SK-N-SH treated with all-trans-retinoic acid at 6 μM for 48 hours (cell line): ENCODE measurements around the gene ARHGAP28.

ENCODE experiments used
- ATAC-seq: fragments of 200-7000 bp; cut with Tn5 transposase; 3 replicates; pipeline ENCODE4 v1.9.1; 2020; ENCODE audit warnings: mild to moderate bottlenecking, moderate library complexity
- ARNTL ChIP-seq: fragments of 450-650 bp; formaldehyde crosslinking; IDR thresholded peaks from 2 replicates; pipeline ENCODE4 v1.5.0; 2020; ENCODE audit warnings: low read depth, mild to moderate bottlenecking, moderate library complexity, borderline replicate concordance
- BACH2 ChIP-seq: fragments of 250-450 bp; sonication (Bioruptor Pico); IDR thresholded peaks from 2 replicates; pipeline ENCODE4 v1.9.0; 2021; ENCODE audit warnings: mild to moderate bottlenecking, borderline replicate concordance
- CREB5 ChIP-seq: fragments of 250-450 bp; sonication (Bioruptor Pico); IDR thresholded peaks from 2 replicates; pipeline ENCODE4 v1.5.1; 2020; ENCODE audit warnings: low read depth, mild to moderate bottlenecking, moderate library complexity
- CSDC2 ChIP-seq: fragments of 250-450 bp; sonication (Bioruptor Pico); IDR thresholded peaks from 2 replicates; pipeline ENCODE4 v1.5.0; 2020; ENCODE audit warnings: mild to moderate bottlenecking, moderate library complexity
- CSRNP3 ChIP-seq: fragments of 250-450 bp; sonication (Bioruptor Pico); IDR thresholded peaks from 2 replicates; pipeline ENCODE4 v1.5.1; 2021; ENCODE audit warnings: mild to moderate bottlenecking, moderate library complexity
- ESRRG ChIP-seq: fragments of 250-450 bp; sonication (Bioruptor Pico); IDR thresholded peaks from 2 replicates; pipeline ENCODE4 v1.6.1; 2021; ENCODE audit warnings: mild to moderate bottlenecking
- GLIS3 ChIP-seq: fragments of 250-450 bp; sonication (Bioruptor Pico); IDR thresholded peaks from 2 replicates; pipeline ENCODE4 v1.5.0; 2020; ENCODE audit warnings: mild to moderate bottlenecking, moderate library complexity
- ISL1 ChIP-seq: fragments of 250-450 bp; sonication (Bioruptor Pico); IDR thresholded peaks from 2 replicates; pipeline ENCODE4 v2.1.2; 2022; ENCODE audit warnings: mild to moderate bottlenecking, moderate library complexity
- PATZ1 ChIP-seq: fragments of 250-450 bp; sonication (Bioruptor Pico); IDR thresholded peaks from 2 replicates; pipeline ENCODE4 v1.8.0; 2020; ENCODE audit warnings: mild to moderate bottlenecking, moderate library complexity, borderline replicate concordance
- POU6F1 ChIP-seq: fragments of 250-450 bp; sonication (Bioruptor Pico); IDR thresholded peaks from 2 replicates; pipeline ENCODE4 v1.8.0; 2021; ENCODE audit warnings: low read depth, mild to moderate bottlenecking, moderate library complexity, borderline replicate concordance
- PPARA ChIP-seq: fragments of 250-450 bp; sonication (Bioruptor Pico); IDR thresholded peaks from 2 replicates; pipeline ENCODE4 v1.5.0; 2020; ENCODE audit warnings: mild to moderate bottlenecking, borderline replicate concordance
- RARB ChIP-seq: fragments of 250-450 bp; sonication (Bioruptor Pico); IDR thresholded peaks from 2 replicates; pipeline ENCODE4 v1.8.0; 2021; ENCODE audit warnings: mild to moderate bottlenecking, moderate library complexity
- SNAI2 ChIP-seq: fragments of 250-450 bp; sonication (Bioruptor Pico); IDR thresholded peaks from 2 replicates; pipeline ENCODE4 v1.5.0; 2020; ENCODE audit warnings: mild to moderate bottlenecking, moderate library complexity
- TCF4 ChIP-seq: fragments of 250-450 bp; sonication (Bioruptor Pico); IDR thresholded peaks from 2 replicates; pipeline ENCODE4 v1.8.0; 2021; ENCODE audit warnings: mild to moderate bottlenecking, moderate library complexity, borderline replicate concordance
- TOX ChIP-seq: fragments of 250-450 bp; sonication (Bioruptor Pico); IDR thresholded peaks from 2 replicates; pipeline ENCODE4 v1.8.0; 2021; ENCODE audit warnings: mild to moderate bottlenecking, moderate library complexity, borderline replicate concordance
- TSHZ2 ChIP-seq: fragments of 250-450 bp; sonication (Bioruptor Pico); IDR thresholded peaks from 2 replicates; pipeline ENCODE4 v1.5.0; 2020; ENCODE audit warnings: mild to moderate bottlenecking, moderate library complexity
- ZC3H10 ChIP-seq: fragments of 250-450 bp; sonication (Bioruptor Pico); IDR thresholded peaks from 2 replicates; pipeline ENCODE4 v1.5.1; 2021; ENCODE audit warnings: mild to moderate bottlenecking, moderate library complexity
- ZFP3 ChIP-seq: fragments of 250-450 bp; sonication (Bioruptor Pico); IDR thresholded peaks from 2 replicates; pipeline ENCODE4 v1.5.0; 2020; ENCODE audit warnings: mild to moderate bottlenecking, moderate library complexity
- ZFP30 ChIP-seq: fragments of 450-650 bp; formaldehyde crosslinking; IDR thresholded peaks from 2 replicates; pipeline ENCODE4 v1.5.0; 2022; ENCODE audit warnings: mild to moderate bottlenecking, moderate library complexity
- ZNF565 ChIP-seq: fragments of 450-650 bp; formaldehyde crosslinking; conservative IDR thresholded peaks from 2 replicates; pipeline ENCODE4 v1.5.0; 2020; ENCODE audit warnings: low read depth, mild to moderate bottlenecking, moderate library complexity
- ZNF70 ChIP-seq: fragments of 450-650 bp; formaldehyde crosslinking; IDR thresholded peaks from 2 replicates; pipeline ENCODE4 v1.5.0; 2020; ENCODE audit warnings: mild to moderate bottlenecking, moderate library complexity
- ZNF8 ChIP-seq: fragments of 450-650 bp; formaldehyde crosslinking; IDR thresholded peaks from 2 replicates; pipeline ENCODE4 v1.5.0; 2020; ENCODE audit warnings: mild to moderate bottlenecking, moderate library complexity

ARHGAP28 gene

GRCh38 chr18:6947338-6948030, 218.0 kb downstream of the ARHGAP28 start (continued):
- no peak for TF ChIP-seq POU6F1 (CRISPR knock-in tag)
- TF ChIP-seq ISL1 (CRISPR knock-in tag): no peak
- no peak for TF ChIP-seq ZC3H10 (CRISPR knock-in tag)
- TF ChIP-seq ZFP3 (CRISPR knock-in tag): no peak
- TF ChIP-seq PPARA (CRISPR knock-in tag): no peak
- no peak for TF ChIP-seq ARNTL (CRISPR knock-in tag)
- TF ChIP-seq ZNF565 (CRISPR knock-in tag): no peak
- TF ChIP-seq ZNF8 (CRISPR knock-in tag): no peak

GRCh38 chr18:6948281-6949055, 219.0 kb downstream of the ARHGAP28 start:
- ATAC-seq: no peak
- TF ChIP-seq PATZ1 (CRISPR knock-in tag): no peak

- TF ChIP-seq TSHZ2 (no peak), PPARA (CRISPR knock-in tag) (no peak), CSRNP3 (no peak), ZC3H10 (CRISPR knock-in tag) (no peak), CSDC2 (CRISPR knock-in tag) (no peak), ESRRG (CRISPR knock-in tag) (no peak), BACH2 (CRISPR knock-in tag) (no peak), POU6F1 (CRISPR knock-in tag) (no peak), CREB5 (CRISPR knock-in tag) (no peak), PATZ1 (CRISPR knock-in tag) (no peak), RARB (CRISPR knock-in tag) (no peak), ZNF70 (CRISPR knock-in tag) (no peak), ZFP3 (CRISPR knock-in tag) (no peak), GLIS3 (CRISPR knock-in tag) (no peak), ZNF565 (CRISPR knock-in tag) (no peak), ZFP30 (CRISPR knock-in tag) (no peak), TCF4 (CRISPR knock-in tag) (no peak), ISL1 (CRISPR knock-in tag) (no peak), SNAI2 (CRISPR knock-in tag) (no peak), TOX (CRISPR knock-in tag) (no peak)
- no peak for ATAC-seq
Measured at GRCh38 chr18:6949800-6950586, 220.5 kb downstream of the ARHGAP28 start.
